Spleen (tissue), 11 donors: ENCODE measurements around the gene CIPC. TPM values are rescaled to one million over a fixed set of nuclear protein-coding genes. Genes with fewer than 3 reads are reported as not detected.

Experiments
- DNase-seq: peaks from one replicate; pipeline ENCODE4 v3.0.0-alpha.2; 2020
- H3K27ac ChIP-seq, 8 donors: fragments of 200-600 bp; sonication (generic) in 7 of 8; 1 replicate in 4 of 8; 2 replicates in 4 of 8; pipeline versions ENCODE4 v1.5.0 to v1.8.0; 2016 to 2021; ENCODE audit warnings: inconsistent platforms in 4 of 8, mild to moderate bottlenecking in 4 of 8, moderate library complexity in 1 of 8
- H3K27me3 ChIP-seq, 7 donors: fragments of 200-600 bp; sonication (generic) in 6 of 7; replicated peaks in 1 of 7; 1 replicate in 4 of 7; 2 replicates in 3 of 7; pipeline versions ENCODE4 v1.5.0 to v1.8.0; 2016 to 2021; ENCODE audit warnings: inconsistent platforms in 3 of 7, mild to moderate bottlenecking in 1 of 7
- H3K36me3 ChIP-seq, 6 donors: fragments of 200-600 bp; sonication (generic) in 5 of 6; 1 replicate in 4 of 6; 2 replicates in 2 of 6; pipeline versions ENCODE4 v1.5.0 to v1.8.0; 2016 to 2021; ENCODE audit warnings: inconsistent platforms in 2 of 6
- H3K4me1 ChIP-seq, 6 donors: fragments of 200-600 bp; sonication (generic) in 5 of 6; 1 replicate in 3 of 6; 2 replicates in 3 of 6; pipeline versions ENCODE4 v1.5.0 to v1.8.0; 2016 to 2021; ENCODE audit warnings: inconsistent platforms in 3 of 6
- H3K4me3 ChIP-seq, 8 donors: fragments of 200-600 bp; sonication (generic) in 7 of 8; 1 replicate in 4 of 8; 2 replicates in 4 of 8; pipeline versions ENCODE4 v1.5.0 to v1.8.0; 2016 to 2021; ENCODE audit warnings: inconsistent platforms in 4 of 8, mild to moderate bottlenecking in 4 of 8, moderate library complexity in 2 of 8
- H3K9me3 ChIP-seq, 8 donors: fragments of 200-600 bp; sonication (generic) in 7 of 8; 1 replicate in 4 of 8; 2 replicates in 4 of 8; pipeline versions ENCODE4 v1.5.0 to v1.8.0; 2016 to 2021; ENCODE audit warnings: inconsistent platforms in 4 of 8
- CTCF ChIP-seq, 11 experiments: fragments of 200-600 bp in 7 of 11; fragments of 450-650 bp in 4 of 11; sonication (generic) in 4 of 11; IDR thresholded peaks in 8 of 11; conservative IDR thresholded peaks in 3 of 11; 1 replicate in 7 of 11; 2 replicates in 4 of 11; pipeline versions ENCODE4 v1.4.0 to v1.8.0; 2016 to 2021; ENCODE audit warnings: antibody characterized with exemption in 11 of 11, inconsistent platforms in 4 of 11, mild to moderate bottlenecking in 1 of 11
- POLR2A ChIP-seq, 3 donors: fragments of 450-650 bp; IDR thresholded peaks; one replicate each; pipeline ENCODE4 v1.5.1; 2017; ENCODE audit warnings: antibody characterized with exemption in 3 of 3, mild to moderate bottlenecking in 1 of 3
- POLR2AphosphoS5 ChIP-seq, 3 donors: sonication (generic); formaldehyde crosslinking; IDR thresholded peaks; one replicate each; pipeline ENCODE4 v1.5.1; 2017; ENCODE audit warnings: antibody characterized with exemption in 3 of 3
- WGBS, 5 donors: extraction: QIAGEN DNeasy Blood & Tissue Kit in 3 of 5; methylation state at CpG; one replicate each; pipeline versions ENCODE4 v1.1.5 to v1.1.7; 2013 to 2018; 5-methylcytosine and 5-hydroxymethylcytosine counted together
- intact Hi-C: fragments of 100-400 bp; cut with DNase I; formaldehyde crosslinking; loops from one replicate; pipeline ENCODE4 v1.15.0; 2023; ENCODE audit warnings: low total_unique reads
- polyA plus RNA-seq, 3 donors: library from polyadenylated mRNA; stranded (reverse); fragments of 200-250 nt; gene quantifications; one replicate each; pipeline ENCODE4 v1.2.1, GENCODE V29; 2013
- total RNA-seq, 7 donors: library from RNA; depleted of rRNA in 3 of 7; stranded (reverse); fragments of >200 nt in 3 of 7; fragmentation: NEBNext Ultra II Directional in 4 of 7; extraction: Animal tissue kit (Norgen Biotek cat#: 25700) in 4 of 7; gene quantifications; one replicate each; pipeline versions ENCODE4 v1.1.0 to v1.2.1, GENCODE V29; 2016 to 2021
- donor health status: healthy with polysubstance abuse.
- donor health status: DM: no; HTN: no; CAD: no; lungs with moderate emphysema.
- donor health status: DM: no; HTN: no; CAD: no.
- donor health status: Bipolar disorder and iron deficiency.
- donor health status: healthy.
- donor health status: DM: no; HTN: no; CAD: no.
- donor health status: DM: yes; HTN: yes; CAD: no.

Gene CIPC
- total and polyA plus RNA-seq, 10 donors = 4.2 to 33.8 (median 17.7) TPM

GRCh38 chr14:77058785-77059184, 39.3 kb upstream of the CIPC start:
- peaks cover 0 to 7% (median 0%) of the 10 kb centered on the region in 6 donors for H3K4me1 ChIP-seq
- no peak for TF ChIP-seq POLR2AphosphoS5 (IDR thresholded peaks at IDR 0.05)
- no peak for TF ChIP-seq POLR2A (IDR thresholded peaks at IDR 0.05)
- TF ChIP-seq CTCF (IDR thresholded peaks at IDR 0.05 in 8 of 11, conservative IDR thresholded peaks at IDR 0.05 in 3 of 11) = no peak
- H3K4me3 ChIP-seq = no peak overlapping the region
- no peak for DNase-seq
- no peak overlapping the region for H3K27ac ChIP-seq
- intact Hi-C loops = no loop called here
- 68 to 87% (median 71%) methylated on average over 8 to 9 of the region's 9 CpGs for WGBS, 5 donors
- H3K27me3 ChIP-seq = no peaks in the 10 kb centered on the region
- peaks cover 0 to 10% (median 9%) of the 10 kb centered on the region in 8 donors for H3K9me3 ChIP-seq
- no peaks in the 10 kb centered on the region for H3K36me3 ChIP-seq

- no peak overlapping the region for H3K27ac ChIP-seq
- peaks cover 0 to 7% (median 0%) of the 10 kb centered on the region in 6 donors for H3K4me1 ChIP-seq
- H3K4me3 ChIP-seq = no peak overlapping the region
- 52 to 70% (median 59%) methylated on average over 11 to 12 of the region's 12 CpGs for WGBS, 5 donors
- TF ChIP-seq CTCF (IDR thresholded peaks at IDR 0.05 in 8 of 11, conservative IDR thresholded peaks at IDR 0.05 in 3 of 11) = peak in 3 of 11 experiments; percentile 11 to 29 (median 17)
- no peak for TF ChIP-seq POLR2A (IDR thresholded peaks at IDR 0.05)
- TF ChIP-seq POLR2AphosphoS5 (IDR thresholded peaks at IDR 0.05) = peak in 1 of 3 donors; percentile 10
- DNase-seq = no peak
- H3K9me3 ChIP-seq = peaks cover 0 to 10% (median 9%) of the 10 kb centered on the region in 8 donors
- intact Hi-C loops = no loop called here
- no peaks in the 10 kb centered on the region for H3K27me3 ChIP-seq
- H3K36me3 ChIP-seq = no peaks in the 10 kb centered on the region
Measured at GRCh38 chr14:77059276-77059915, 38.7 kb upstream of the CIPC start.

GRCh38 chr14:77061630-77062257, 36.3 kb upstream of the CIPC start:
- no peak for DNase-seq

More at GRCh38 chr14:77061630-77062257, 36.3 kb upstream of the CIPC start:
- H3K36me3 ChIP-seq = no peaks in the 10 kb centered on the region
- H3K27ac ChIP-seq = no peak overlapping the region
- H3K4me3 ChIP-seq = no peak overlapping the region
- WGBS, 5 donors = 91 to 94% (median 93%) methylated on average over 12 of the region's 12 CpGs
- no peaks in the 10 kb centered on the region for H3K27me3 ChIP-seq
- H3K4me1 ChIP-seq = peaks cover 0 to 20% (median 7%) of the 10 kb centered on the region in 6 donors
- TF ChIP-seq POLR2A (IDR thresholded peaks at IDR 0.05) (no peak), CTCF (IDR thresholded peaks at IDR 0.05 in 8 of 11, conservative IDR thresholded peaks at IDR 0.05 in 3 of 11) (no peak), POLR2AphosphoS5 (IDR thresholded peaks at IDR 0.05) (no peak)
- intact Hi-C loops = no loop called here
- H3K9me3 ChIP-seq = no peaks in the 10 kb centered on the region
